ENCODE results near the gene OGFOD3. TPM values are rescaled to one million over a fixed set of nuclear protein-coding genes. Genes with fewer than 3 reads are reported as not detected.
A peak's percentile ranks its signal among the peaks of the same experiment; 100 is the strongest.

Gene OGFOD3
- total and polyA plus RNA-seq, 2 experiments from 2014 or later, result 9.6 to 24.6 TPM

GRCh38 chr17:82370471-82371332, 47.7 kb downstream of the OGFOD3 start:
- H4K20me1 ChIP-seq (replicated peaks; ENCODE audit: insufficient read depth), result no peaks in the 10 kb centered on the region
- ATAC-seq (no peak), DNase-seq (ENCODE audit: low spot score) (no peak)
- Mint-ChIP-seq H3K27ac (no peak overlapping the region), H3K4me3 (peak overlapping the region; percentile 50; the same call in 1 of the 3 replicates), H3K9me3 (peaks cover 12% of the 10 kb centered on the region; the same call in 2 of the 3 replicates), H3K36me3 (ENCODE audit: low read depth) (peaks cover 4% of the 10 kb centered on the region; the same call in 2 of the 3 replicates), H3K27me3 (ENCODE audit: insufficient read depth, low read depth, poor library complexity) (peaks cover 44% of the 10 kb centered on the region), H3K4me1 (peaks cover 5% of the 10 kb centered on the region)
- H2AFZ ChIP-seq, result peak overlapping the region; percentile 78; the same call in 1 of the 2 replicates
- no peak overlapping the region for H3K27ac ChIP-seq (ENCODE audit: low read depth)
- peak overlapping the region; percentile 51 for H3K4me3 ChIP-seq
- H3K9me2 ChIP-seq (ENCODE audit: insufficient read depth), result no peaks in the 10 kb centered on the region
- H3K27me3 ChIP-seq (ENCODE audit: insufficient read depth), result peaks cover 58% of the 10 kb centered on the region
- no peaks in the 10 kb centered on the region; the same call in 1 of the 2 replicates for H3K4me1 ChIP-seq (ENCODE audit: insufficient read depth)
- no peaks in the 10 kb centered on the region for H3K79me2 ChIP-seq (replicated peaks; ENCODE audit: insufficient read depth)
- H3F3A ChIP-seq (replicated peaks; ENCODE audit: low read depth), result no peaks in the 10 kb centered on the region
- no peak for TF ChIP-seq NANOG (IDR thresholded peaks at IDR 0.05; ENCODE audit: borderline replicate concordance)
- TF ChIP-seq EZH2phosphoT487 (IDR thresholded peaks at IDR 0.05; ENCODE audit: unreplicated experiment), result no peak
- no peak for TF ChIP-seq ZNF114 (CRISPR knock-in tag; IDR thresholded peaks at IDR 0.05)
- TF ChIP-seq EZH2 (IDR thresholded peaks at IDR 0.05; ENCODE audit: low read depth, unreplicated experiment), result no peak
- no peak for TF ChIP-seq STAT1 (IDR thresholded peaks at IDR 0.05; ENCODE audit: unreplicated experiment)
- TF ChIP-seq ZNF462 (CRISPR knock-in tag; IDR thresholded peaks at IDR 0.05), result no peak
- no peak for TF ChIP-seq CTCF (conservative IDR thresholded peaks at IDR 0.05; ENCODE audit: low read depth in 2 of 2)
- TF ChIP-seq REST (IDR thresholded peaks at IDR 0.05; ENCODE audit: unreplicated experiment), result no peak
- no peak for TF ChIP-seq ZNF331 (CRISPR knock-in tag; IDR thresholded peaks at IDR 0.05; ENCODE audit: low read depth)
- no peak for TF ChIP-seq ETS1 (IDR thresholded peaks at IDR 0.05)
- TF ChIP-seq POLR2AphosphoS5 (IDR thresholded peaks at IDR 0.05; ENCODE audit: low read depth), result no peak
- no peak for TF ChIP-seq JUNB (IDR thresholded peaks at IDR 0.05; ENCODE audit: unreplicated experiment)
- TF ChIP-seq CREB1 (CRISPR knock-in tag; IDR thresholded peaks at IDR 0.05; ENCODE audit: low read depth), result no peak
- peak overlapping the region; percentile 77 for H3K4me2 ChIP-seq
- no peaks in the 10 kb centered on the region for H3K36me3 ChIP-seq (ENCODE audit: insufficient read depth)
